Hindlimb muscle (tissue), 1 donor: ENCODE measurements around the gene MARK2. TPM values are rescaled to one million over a fixed set of nuclear protein-coding genes. Genes with fewer than 3 reads are reported as not detected.
"Not testable (repeated sequence)": the region's sequence is repeated elsewhere in the genome, so short reads cannot be mapped to it uniquely, and the experiment has no call there.

Source experiments
- DNase-seq: peaks from one replicate; pipeline ENCODE4 v3.0.0-alpha.2; 2013
- polyA plus RNA-seq: library from polyadenylated mRNA; unstranded; fragments of 120-200 nt; gene quantifications from one replicate; pipeline ENCODE4 v1.2.1, GENCODE V29; 2013; ENCODE audit not compliant: insufficient read length

MARK2 gene
- polyA plus RNA-seq, result 19.8 TPM

GRCh38 chr11:63838678-63839507 is at the start of gene MARK2:
Gene MARK2 (plus strand): TSS chr11:63839110. CDS start chr11:63839507, 397 bp downstream.
- DNase-seq, result peak; percentile 99

DNA sequence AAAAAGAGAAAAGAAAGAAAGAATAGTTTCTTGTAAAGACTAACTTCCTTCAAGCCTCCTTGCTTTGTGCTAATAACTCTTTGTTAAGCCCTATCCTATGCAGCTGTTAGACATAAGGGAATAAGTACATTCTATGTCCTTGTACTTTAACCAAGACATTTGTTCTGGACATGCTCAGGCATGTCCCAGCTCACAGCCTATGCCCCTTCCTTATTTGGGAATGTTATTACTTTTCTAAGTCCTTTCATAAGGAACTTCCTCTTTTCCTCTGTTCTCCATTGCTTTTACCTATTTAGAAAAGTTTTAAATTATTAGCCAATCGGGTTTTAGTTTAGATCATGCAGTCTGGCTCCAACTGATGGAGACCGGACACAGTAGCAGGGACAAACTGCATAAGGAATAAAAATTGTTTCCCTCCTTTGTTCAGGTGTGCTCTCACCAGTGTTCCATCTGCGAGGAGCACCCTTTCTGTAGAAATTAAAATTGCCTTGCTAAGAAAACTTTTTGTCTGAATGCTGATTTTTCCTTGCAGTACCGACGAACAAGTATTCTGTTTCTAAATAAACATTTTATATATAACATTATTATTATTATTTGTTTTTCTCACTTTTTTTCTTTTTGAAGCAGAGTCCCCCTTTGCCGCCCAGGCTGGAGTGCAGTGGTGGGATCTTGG is 47.3 kb upstream of the MARK2 start:
- DNase-seq, result no peak

DNA sequence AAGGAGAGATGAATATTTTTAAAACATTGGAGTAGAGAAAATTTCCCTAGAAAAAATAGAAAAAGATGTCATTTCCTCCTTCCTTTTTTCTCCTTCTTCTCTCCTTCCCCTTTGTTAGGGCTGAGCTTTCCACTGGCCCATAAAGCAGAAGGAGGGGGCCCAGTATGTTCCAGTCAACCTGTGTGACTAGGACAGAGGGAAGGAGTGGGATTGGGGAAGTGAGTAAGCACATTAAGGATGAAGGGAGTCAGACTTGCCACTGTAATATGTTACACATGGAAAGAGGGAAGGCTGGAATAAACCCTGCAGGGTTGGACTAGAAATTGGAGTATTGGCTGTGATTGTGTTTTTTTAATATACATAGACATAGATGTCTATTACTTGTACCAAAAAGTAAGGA is 45.7 kb upstream of the MARK2 start:
- no peak for DNase-seq

DNA sequence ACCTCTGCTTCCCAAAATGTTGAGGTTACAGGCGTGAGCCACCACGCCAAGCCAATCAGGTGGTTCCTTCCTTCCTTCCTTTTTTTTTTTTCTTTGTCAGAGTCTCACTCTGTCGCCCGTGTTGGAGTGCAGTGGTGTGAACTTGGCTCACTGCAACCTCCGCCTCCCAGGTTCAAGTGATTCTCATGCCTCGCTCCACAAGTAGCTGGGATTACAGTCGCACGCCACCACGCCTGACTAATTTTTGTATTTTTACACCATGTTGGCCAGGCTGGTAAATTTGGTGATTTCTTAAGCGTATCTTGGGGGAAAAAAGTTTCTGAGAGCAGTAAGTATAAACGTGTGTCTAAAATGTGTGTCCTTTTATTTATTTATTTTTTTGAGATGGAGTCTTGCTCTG is 43.8 kb upstream of the MARK2 start:
- DNase-seq, result no peak

GRCh38 chr11:63800921-63801320 is 38.0 kb upstream of the MARK2 start:
- no peak for DNase-seq

DNA sequence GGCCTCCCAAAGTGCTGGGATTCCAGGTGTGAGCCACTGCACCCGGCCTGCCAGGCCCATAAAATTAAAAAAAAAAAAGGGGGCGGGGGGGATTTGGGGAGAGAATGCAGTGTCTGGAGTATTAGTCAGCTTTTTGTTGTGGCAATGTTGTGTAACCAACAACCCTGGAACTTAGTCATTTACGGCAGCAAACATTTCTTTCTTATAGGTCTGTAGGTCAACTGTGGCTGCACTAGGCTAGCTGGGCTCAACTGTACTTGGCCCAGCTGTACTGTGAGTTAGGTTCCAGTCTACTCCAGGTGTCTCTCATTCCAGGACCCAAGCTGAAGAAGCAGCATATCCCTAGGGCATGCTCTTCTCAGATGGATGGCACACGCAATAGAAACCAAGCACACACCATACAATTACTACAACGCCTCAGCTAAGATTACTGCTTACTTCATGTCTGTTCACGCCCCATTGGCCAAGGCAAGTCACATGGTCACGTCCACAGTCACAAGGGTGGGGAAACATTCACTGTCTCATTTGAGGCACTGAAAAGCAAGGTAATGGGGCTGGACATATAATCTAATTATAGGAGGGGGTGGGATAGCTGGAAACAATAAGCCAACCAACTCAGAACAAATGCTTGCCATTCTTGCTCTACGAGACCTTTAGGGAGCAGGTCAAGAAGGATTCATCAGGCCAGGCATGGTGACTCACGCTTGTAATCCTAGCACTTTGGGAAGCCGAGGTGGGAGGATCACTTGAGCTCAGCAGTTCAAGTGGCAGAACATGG is 36.1 kb upstream of the MARK2 start:
- no peak for DNase-seq

- no peak for DNase-seq
Measured at GRCh38 chr11:63804259-63804658, 34.7 kb upstream of the MARK2 start.

- DNase-seq, result no peak
Measured at GRCh38 chr11:63805844-63806415, 33.0 kb upstream of the MARK2 start.

- not testable (repeated sequence) for DNase-seq
Measured at GRCh38 chr11:63810383-63810782, 28.5 kb upstream of the MARK2 start.

GRCh38 chr11:63811522-63811921 is 27.4 kb upstream of the MARK2 start:
- no peak for DNase-seq

- peak; percentile 83 for DNase-seq
Measured at GRCh38 chr11:63813035-63813562, 25.8 kb upstream of the MARK2 start, which contains the start of gene SPINDOC. Gene SPINDOC (plus strand): TSS chr11:63813456. CDS start chr11:63813687, 231 bp downstream.

DNA sequence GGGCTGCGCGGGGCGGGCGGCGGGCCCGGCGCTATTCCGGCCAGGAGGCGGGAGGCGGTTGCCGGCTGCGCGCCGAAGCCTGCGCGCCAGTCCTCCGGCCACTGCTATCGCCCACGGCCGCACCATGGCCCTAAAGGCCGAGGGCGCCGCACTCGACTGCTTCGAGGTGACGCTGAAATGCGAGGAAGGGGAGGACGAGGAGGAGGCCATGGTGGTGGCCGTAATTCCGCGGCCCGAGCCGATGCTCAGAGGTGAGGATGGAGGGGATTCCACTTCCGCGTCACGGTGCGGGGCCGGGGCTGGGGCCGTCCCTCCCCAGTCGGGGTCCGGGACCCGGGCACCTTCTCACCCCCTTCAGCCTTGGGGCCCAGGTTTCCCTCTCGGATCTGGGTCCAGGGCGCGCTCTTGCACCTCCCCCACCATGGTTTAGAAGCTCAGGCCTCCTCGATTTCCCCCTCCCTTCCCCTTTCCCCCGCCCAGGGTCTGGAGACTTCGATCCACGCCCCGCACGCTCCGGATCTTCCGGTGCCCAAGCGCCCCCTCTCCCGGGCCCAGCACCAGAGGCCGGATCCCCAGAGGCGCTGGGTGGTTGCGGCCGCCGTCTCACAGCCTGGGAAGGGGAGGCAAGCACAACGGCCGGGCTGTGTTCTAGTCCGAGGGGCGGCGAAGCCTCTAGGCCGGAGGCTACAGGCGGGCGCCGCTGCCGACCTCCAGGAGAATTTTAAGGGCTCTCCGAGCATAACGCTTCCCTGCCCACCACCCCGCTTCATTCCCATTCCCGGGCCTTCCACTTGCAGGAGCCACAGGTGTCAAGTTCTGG is 25.1 kb upstream of the MARK2 start:
- DNase-seq, result peak; percentile 48

DNA sequence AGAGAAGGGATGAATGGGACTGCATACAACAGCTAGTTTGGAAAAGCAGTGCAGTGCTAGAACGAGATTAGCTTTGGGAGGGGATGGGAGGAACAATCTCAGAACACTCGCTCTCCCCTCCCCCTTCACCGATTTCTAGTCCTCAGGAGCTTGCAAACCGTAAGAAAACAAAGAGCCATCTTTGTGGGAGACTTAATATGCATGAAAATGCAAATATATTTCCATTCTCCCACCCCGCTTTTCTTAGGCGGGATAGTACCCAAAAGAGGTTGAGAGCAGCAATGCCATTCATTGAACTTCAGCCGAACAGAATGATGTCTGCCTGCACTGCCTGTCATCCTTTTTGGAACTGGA is 24.6 kb upstream of the MARK2 start:
- no peak for DNase-seq

GRCh38 chr11:63816166-63816565 is 22.7 kb upstream of the MARK2 start:
- DNase-seq, result no peak

- DNase-seq, result no peak
Measured at GRCh38 chr11:63816732-63817131, 22.2 kb upstream of the MARK2 start.

GRCh38 chr11:63817758-63818498 is 21.0 kb upstream of the MARK2 start:
- no peak for DNase-seq

- no peak for DNase-seq
Measured at GRCh38 chr11:63818609-63819008, 20.3 kb upstream of the MARK2 start.

DNA sequence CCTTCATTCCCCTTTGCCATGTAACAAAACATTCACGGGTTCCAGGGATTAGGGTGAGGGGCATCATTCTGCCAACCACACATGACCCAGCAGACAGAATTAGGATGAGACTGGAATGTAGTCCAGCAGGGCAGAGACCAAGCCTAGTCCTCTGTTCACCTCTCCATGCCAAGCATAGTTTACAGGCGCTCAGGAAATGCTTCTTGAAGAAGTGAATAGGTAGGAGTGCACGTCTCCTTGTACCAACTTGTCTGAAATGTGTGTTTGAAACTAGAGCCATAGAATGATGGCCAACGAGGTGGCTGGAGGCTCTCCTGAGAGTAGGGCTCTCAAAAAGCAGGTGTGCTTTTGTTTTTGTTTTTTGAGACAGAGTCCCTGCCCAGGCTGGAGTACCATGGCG is 17.5 kb upstream of the MARK2 start:
- no peak for DNase-seq

DNA sequence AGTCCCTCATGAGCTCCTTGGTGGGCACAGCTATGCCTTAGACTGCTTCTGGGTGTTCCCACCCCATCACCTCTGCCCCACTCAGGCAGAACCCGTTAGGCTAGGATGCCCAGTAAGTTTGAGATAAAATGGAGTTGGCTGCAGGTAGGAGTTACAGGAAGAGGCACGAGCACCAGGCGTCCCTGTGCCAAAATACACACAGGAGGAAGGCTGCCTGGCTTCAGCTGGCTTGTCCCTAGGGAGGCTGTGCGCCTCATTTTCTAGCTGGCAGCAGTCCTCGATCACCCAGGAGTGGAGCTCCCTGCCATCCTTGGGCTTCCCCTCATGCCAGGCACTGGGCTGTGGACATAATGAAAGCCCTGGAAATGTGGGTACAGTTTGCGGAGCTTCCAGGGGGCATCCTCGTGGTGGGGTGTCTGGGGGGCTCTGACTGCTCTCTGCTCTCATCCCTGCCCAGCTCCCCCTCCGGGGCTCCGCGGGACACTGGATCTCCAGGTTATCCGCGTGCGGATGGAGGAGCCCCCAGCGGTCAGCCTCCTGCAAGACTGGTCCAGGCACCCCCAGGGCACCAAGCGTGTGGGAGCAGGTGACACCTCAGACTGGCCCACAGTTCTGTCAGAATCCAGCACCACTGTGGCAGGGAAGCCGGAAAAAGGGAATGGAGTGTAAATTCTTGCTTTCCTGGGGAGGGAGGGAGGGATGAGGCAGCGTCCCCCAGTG is 12.3 kb upstream of the MARK2 start:
- DNase-seq, result no peak

GRCh38 chr11:63829823-63830489 is 9.0 kb upstream of the MARK2 start:
- DNase-seq, result no peak
